Measurements from ENCODE around the gene FMO5. TPM values are rescaled to one million over a fixed set of nuclear protein-coding genes. Genes with fewer than 3 reads are reported as not detected.
"Not testable (repeated sequence)": the region's sequence is repeated elsewhere in the genome, so short reads cannot be mapped to it uniquely, and the experiment has no call there.

FMO5 gene
- total RNA-seq, 1 donor from 2014 or later: 0.25 TPM

DNA sequence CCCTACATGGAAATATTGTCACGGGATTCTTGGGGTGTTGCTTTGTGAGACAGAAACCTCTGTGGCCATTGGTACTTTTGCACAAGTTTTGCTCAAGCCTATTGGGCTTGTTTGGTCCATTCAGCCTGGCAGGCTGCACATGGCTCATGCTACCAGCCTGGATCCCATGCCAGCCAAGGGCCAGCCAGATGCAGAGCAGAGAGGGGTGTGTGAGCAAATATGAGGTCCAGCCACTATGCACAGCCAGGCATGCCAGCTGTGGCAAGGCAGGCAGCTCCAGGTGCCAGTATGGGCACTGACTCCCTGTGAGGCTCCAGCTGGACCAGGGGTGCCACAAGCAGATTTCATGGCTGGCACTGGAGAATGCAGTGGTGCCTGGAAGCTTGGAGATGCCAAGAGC, 10.7 kb upstream of the FMO5 start:
- DNase-seq: no peak
- peaks cover 24% of the 10 kb centered on the region for H3K36me3 Mint-ChIP-seq (ENCODE audit: unreplicated experiment)
- H3K9me3 Mint-ChIP-seq (ENCODE audit: unreplicated experiment): peaks cover 16% of the 10 kb centered on the region
- no peaks in the 10 kb centered on the region for H3K4me1 Mint-ChIP-seq (ENCODE audit: low read depth, unreplicated experiment)
- H3K4me3 Mint-ChIP-seq (ENCODE audit: unreplicated experiment): no peak overlapping the region
- no peak overlapping the region for H3K27ac Mint-ChIP-seq (ENCODE audit: unreplicated experiment)
- TF ChIP-seq CTCF (IDR thresholded peaks at IDR 0.05; ENCODE audit: partially characterized antibody, unreplicated experiment): no peak
- H3K27me3 Mint-ChIP-seq (ENCODE audit: unreplicated experiment): no peaks in the 10 kb centered on the region

GRCh38 chr1:147233903-147234302, 8.8 kb upstream of the FMO5 start:
- not testable (repeated sequence) for H3K4me1 Mint-ChIP-seq (ENCODE audit: low read depth, unreplicated experiment); H3K27me3 Mint-ChIP-seq (ENCODE audit: unreplicated experiment); H3K27ac Mint-ChIP-seq (ENCODE audit: unreplicated experiment); DNase-seq; H3K4me3 Mint-ChIP-seq (ENCODE audit: unreplicated experiment)
- peaks cover 16% of the 10 kb centered on the region for H3K9me3 Mint-ChIP-seq (ENCODE audit: unreplicated experiment)
- peaks cover 25% of the 10 kb centered on the region for H3K36me3 Mint-ChIP-seq (ENCODE audit: unreplicated experiment)

- DNase-seq; H3K27ac Mint-ChIP-seq (ENCODE audit: unreplicated experiment); H3K27me3 Mint-ChIP-seq (ENCODE audit: unreplicated experiment); H3K4me3 Mint-ChIP-seq (ENCODE audit: unreplicated experiment); H3K4me1 Mint-ChIP-seq (ENCODE audit: low read depth, unreplicated experiment): not testable (repeated sequence)
- Mint-ChIP-seq H3K36me3 (ENCODE audit: unreplicated experiment) (peaks cover 25% of the 10 kb centered on the region), H3K9me3 (ENCODE audit: unreplicated experiment) (peaks cover 14% of the 10 kb centered on the region)
These were observed 5.9 kb upstream of the FMO5 start for GRCh38 chr1:147231032-147231431.

GRCh38 chr1:147223740-147224615, 1.2 kb downstream of the FMO5 start:
- TF ChIP-seq CTCF (IDR thresholded peaks at IDR 0.05; ENCODE audit: partially characterized antibody, unreplicated experiment): no peak
- Mint-ChIP-seq H3K9me3 (ENCODE audit: unreplicated experiment) (no peaks in the 10 kb centered on the region), H3K4me1 (ENCODE audit: low read depth, unreplicated experiment) (peaks cover 10% of the 10 kb centered on the region), H3K27me3 (ENCODE audit: unreplicated experiment) (peaks cover 4% of the 10 kb centered on the region), H3K36me3 (ENCODE audit: unreplicated experiment) (no peaks in the 10 kb centered on the region), H3K27ac (ENCODE audit: unreplicated experiment) (no peak overlapping the region), H3K4me3 (ENCODE audit: unreplicated experiment) (no peak overlapping the region)
- DNase-seq: no peak

DNA sequence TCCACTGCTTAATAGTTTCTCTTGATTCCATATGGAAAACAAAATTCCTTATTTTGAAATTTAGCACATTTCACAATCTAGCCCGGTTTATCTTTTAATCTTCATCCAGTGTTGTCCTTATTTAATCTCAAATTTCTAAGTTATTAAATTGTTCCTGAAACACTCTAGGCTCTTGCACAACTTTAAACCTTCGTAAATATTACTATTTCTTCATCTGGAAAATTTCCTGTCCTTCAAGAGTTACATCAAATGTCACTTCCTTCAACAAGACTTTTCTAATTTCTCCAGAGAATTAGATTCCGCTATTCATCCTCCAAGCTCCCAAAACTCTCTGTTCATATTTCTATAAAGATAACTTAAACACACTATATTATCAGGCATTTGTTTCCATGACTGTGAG, 6.5 kb downstream of the FMO5 start:
- no peaks in the 10 kb centered on the region for H3K27me3 Mint-ChIP-seq (ENCODE audit: unreplicated experiment)
- no peak overlapping the region for H3K27ac Mint-ChIP-seq (ENCODE audit: unreplicated experiment)
- no peaks in the 10 kb centered on the region for H3K36me3 Mint-ChIP-seq (ENCODE audit: unreplicated experiment)
- no peaks in the 10 kb centered on the region for H3K4me1 Mint-ChIP-seq (ENCODE audit: low read depth, unreplicated experiment)
- H3K4me3 Mint-ChIP-seq (ENCODE audit: unreplicated experiment): no peak overlapping the region
- no peak for DNase-seq
- TF ChIP-seq CTCF (IDR thresholded peaks at IDR 0.05; ENCODE audit: partially characterized antibody, unreplicated experiment): no peak
- peaks cover 1% of the 10 kb centered on the region for H3K9me3 Mint-ChIP-seq (ENCODE audit: unreplicated experiment)

- no peak for TF ChIP-seq CTCF (IDR thresholded peaks at IDR 0.05; ENCODE audit: partially characterized antibody, unreplicated experiment)
- no peaks in the 10 kb centered on the region for H3K36me3 Mint-ChIP-seq (ENCODE audit: unreplicated experiment)
- DNase-seq: no peak
These were observed 8.0 kb downstream of the FMO5 start for GRCh38 chr1:147217141-147217540.

More at GRCh38 chr1:147217141-147217540, 8.0 kb downstream of the FMO5 start:
- no peaks in the 10 kb centered on the region for H3K4me1 Mint-ChIP-seq (ENCODE audit: low read depth, unreplicated experiment)
- no peak overlapping the region for H3K27ac Mint-ChIP-seq (ENCODE audit: unreplicated experiment)
- H3K27me3 Mint-ChIP-seq (ENCODE audit: unreplicated experiment): no peaks in the 10 kb centered on the region
- H3K4me3 Mint-ChIP-seq (ENCODE audit: unreplicated experiment): no peak overlapping the region
- peaks cover 1% of the 10 kb centered on the region for H3K9me3 Mint-ChIP-seq (ENCODE audit: unreplicated experiment)
